HCT116 (cell line): Measurements from ENCODE around the gene SUGCT. TPM values are rescaled to one million over a fixed set of nuclear protein-coding genes. Genes with fewer than 3 reads are reported as not detected.

ENCODE experiments used
- ATAC-seq: fragments of 200-7000 bp; cut with Tn5 transposase; 2 replicates; pipeline ENCODE4 v1.9.1; 2020; ENCODE audit warnings: mild to moderate bottlenecking, moderate library complexity
- BruUV-seq: library from RNA; stranded (reverse); fragments of 400-500 nt; replicated peaks from 2 replicates; lab custom pipeline; 2021; lab: Mats Ljungman, UMichigan
- CTCF ChIA-PET: fragments of 300-600 bp; sonication (Branson Sonifier 250); formaldehyde crosslinking; loops from one replicate; lab custom pipeline; 2021; ENCODE audit warnings: antibody characterized with exemption; lab: Charles Lee
- POLR2A ChIA-PET: fragments of 300-600, 350-600 bp; sonication (Branson Sonifier 250); formaldehyde crosslinking; loops from one replicate; lab custom pipeline; 2021; ENCODE audit warnings: antibody characterized with exemption; lab: Charles Lee
- RAD21 ChIA-PET, 2 experiments: fragments of 300-600 bp; sonication (Branson Sonifier 250); formaldehyde crosslinking; loops; one replicate each; lab custom pipeline; 2023; ENCODE audit warnings: low total read pairs in 2 of 2; ENCODE audit not compliant: uncharacterized antibody in 2 of 2, unreplicated experiment in 2 of 2, low non-redundant PET in 1 of 2; lab: Charles Lee
- DNase-seq: peaks from one replicate; pipeline ENCODE4 v3.0.0-alpha.2; 2010; ENCODE audit warnings: low read depth, low spot score
- H2AFZ ChIP-seq: fragments of 200-600 bp; shearing (Covaris generic), sonication (generic); 2 replicates; pipeline ENCODE4 v1.6.1; 2017; ENCODE audit warnings: low read depth, mixed run types, mixed read lengths, antibody characterized with exemption, low read length; ENCODE audit not compliant: poor library complexity, severe bottlenecking
- H3K27ac ChIP-seq: 2 replicates; pipeline ENCODE4 v1.5.1; 2012; ENCODE audit warnings: low read depth, low read length
- H3K27me3 ChIP-seq: fragments of 200-600 bp; sonication (generic); 2 replicates; pipeline ENCODE4 v1.6.1; 2016; ENCODE audit warnings: mixed run types, low read length, mixed read lengths; ENCODE audit not compliant: insufficient read depth
- H3K36me3 ChIP-seq, 2 experiments: fragments of 200-500 bp in 1 of 2; fragments of 200-600 bp in 1 of 2; sonication (Bioruptor generic) in 1 of 2; sonication (generic) in 1 of 2; 2 replicates each; pipeline versions ENCODE4 v1.5.1 to v1.6.1; 2014 to 2016; ENCODE audit warnings: low read length in 2 of 2, inconsistent platforms in 1 of 2, mixed read lengths in 1 of 2, mixed run types in 1 of 2; ENCODE audit not compliant: insufficient read depth in 2 of 2, control insufficient read depth in 1 of 2
- H3K4me1 ChIP-seq, 2 experiments: fragments of 200-600 bp in 1 of 2; sonication (generic) in 1 of 2; 2 replicates each; pipeline versions ENCODE4 v1.5.1 to v1.6.1; 2012 to 2017; ENCODE audit warnings: low read length in 2 of 2, inconsistent platforms in 1 of 2, mild to moderate bottlenecking in 1 of 2, mixed read lengths in 1 of 2, mixed run types in 1 of 2, moderate library complexity in 1 of 2; ENCODE audit not compliant: insufficient read depth in 2 of 2, control insufficient read depth in 1 of 2
- H3K4me2 ChIP-seq: fragments of 200-600 bp; sonication (generic); 2 replicates; pipeline ENCODE4 v1.6.1; 2017; ENCODE audit warnings: mixed run types, low read length, mixed read lengths
- H3K4me3 ChIP-seq, 2 experiments: fragments of 200-600 bp in 1 of 2; sonication (generic) in 1 of 2; replicated peaks in 1 of 2; 2 replicates each; pipeline ENCODE4 v1.5.1; 2011 to 2016; ENCODE audit warnings: low read length in 2 of 2, control low read depth in 1 of 2, low read depth in 1 of 2, mild to moderate bottlenecking in 1 of 2, mixed read lengths in 1 of 2, mixed run types in 1 of 2
- H3K79me2 ChIP-seq: fragments of 200-600 bp; sonication (generic); 2 replicates; pipeline ENCODE4 v1.6.1; 2017; ENCODE audit warnings: mild to moderate bottlenecking, mixed run types, low read length, moderate library complexity, mixed read lengths; ENCODE audit not compliant: insufficient read depth
- H3K9ac ChIP-seq: fragments of 200-600 bp; sonication (generic); 2 replicates; pipeline ENCODE4 v1.6.1; 2016; ENCODE audit warnings: low read length, mixed read lengths
- H3K9me2 ChIP-seq: fragments of 200-600 bp; sonication (generic), shearing (Covaris generic); 2 replicates; pipeline ENCODE4 v1.6.1; 2017; ENCODE audit warnings: mixed run types, mild to moderate bottlenecking, moderate library complexity; ENCODE audit not compliant: insufficient read depth
- H3K9me3 ChIP-seq, 2 experiments: fragments of 200-500 bp in 1 of 2; fragments of 200-600 bp in 1 of 2; sonication (Bioruptor generic) in 1 of 2; sonication (generic) in 1 of 2; 2 replicates each; pipeline ENCODE4 v1.6.1; 2014 to 2017; ENCODE audit warnings: low read length in 2 of 2, mixed read lengths in 2 of 2, inconsistent platforms in 1 of 2, low read depth in 1 of 2, mild to moderate bottlenecking in 1 of 2, mixed run types in 1 of 2, moderate library complexity in 1 of 2; ENCODE audit not compliant: control insufficient read depth in 1 of 2, insufficient read depth in 1 of 2
- H4K20me1 ChIP-seq: fragments of 200-600 bp; sonication (generic), shearing (Covaris generic); 2 replicates; pipeline ENCODE4 v1.6.1; 2017; ENCODE audit warnings: mixed run types, mild to moderate bottlenecking, moderate library complexity; ENCODE audit not compliant: insufficient read depth
- CTCF ChIP-seq, 3 experiments: fragments of 200-600 bp in 1 of 3; sonication (generic) in 1 of 3; IDR thresholded peaks in 2 of 3; conservative IDR thresholded peaks in 1 of 3; 2 replicates each; pipeline ENCODE4 v1.5.1; 2012 to 2017; ENCODE audit warnings: low read depth in 2 of 3, low read length in 2 of 3, antibody characterized with exemption in 1 of 3, borderline replicate concordance in 1 of 3, control low read depth in 1 of 3, mild to moderate bottlenecking in 1 of 3, mixed read lengths in 1 of 3, mixed run types in 1 of 3, moderate library complexity in 1 of 3; ENCODE audit not compliant: insufficient read depth in 1 of 3
- ELF1 ChIP-seq: IDR thresholded peaks from 2 replicates; pipeline ENCODE4 v1.6.1; 2012; ENCODE audit warnings: low read depth, borderline replicate concordance
- FOSL1 ChIP-seq: IDR thresholded peaks from 2 replicates; pipeline ENCODE4 v1.6.1; 2012; ENCODE audit warnings: low read depth
- JUND ChIP-seq: IDR thresholded peaks from 2 replicates; pipeline ENCODE4 v1.6.1; 2012
- MAX ChIP-seq: IDR thresholded peaks from 2 replicates; pipeline ENCODE4 v1.6.1; 2012
- POLR2A ChIP-seq: IDR thresholded peaks from 2 replicates; pipeline ENCODE4 v1.7.0; 2011; ENCODE audit warnings: borderline replicate concordance; ENCODE audit not compliant: insufficient read depth, insufficient read length; ENCODE audit errors: extremely low read depth
- POLR2AphosphoS5 ChIP-seq: IDR thresholded peaks from 2 replicates; pipeline ENCODE4 v1.6.1; 2011; ENCODE audit warnings: mild to moderate bottlenecking, low read depth, low read length, moderate library complexity
- SP1 ChIP-seq: IDR thresholded peaks from 2 replicates; pipeline ENCODE4 v1.6.1; 2012; ENCODE audit warnings: low read depth
- TCF7L2 ChIP-seq: IDR thresholded peaks from 2 replicates; pipeline ENCODE4 v1.7.0; 2011; ENCODE audit warnings: borderline replicate concordance, inconsistent platforms; ENCODE audit not compliant: insufficient read depth, insufficient read length; ENCODE audit errors: extremely low read depth
- ZFX ChIP-seq: fragments of 450-650 bp; IDR thresholded peaks from 2 replicates; pipeline ENCODE4 v1.6.1; 2017
- ZNF274 ChIP-seq: fragments of 200-500 bp; sonication (Bioruptor generic); IDR thresholded peaks from 2 replicates; pipeline ENCODE4 v1.6.1; 2014; ENCODE audit warnings: mild to moderate bottlenecking, low read depth, low read length, inconsistent platforms
- intact Hi-C: fragments of 100-400 bp; cut with micrococcal nuclease; formaldehyde crosslinking; loops from 2 replicates; pipeline ENCODE4 v1.10.0; 2022
- total RNA-seq: library from RNA; stranded (reverse); gene quantifications from one replicate; pipeline ENCODE4 v1.2.1, GENCODE V29; 2021; ENCODE audit not compliant: unreplicated experiment

The SUGCT gene
- total RNA-seq, 1 experiment from 2014 or later: 4.4 TPM

- H3K9me2 ChIP-seq: no peaks in the 10 kb centered on the region
- intact Hi-C loops: no loop called here
- no peak for TF ChIP-seq ELF1
- no peak overlapping the region for H2AFZ ChIP-seq
- H3K27me3 ChIP-seq: no peaks in the 10 kb centered on the region
- H3K36me3 ChIP-seq: no peaks in the 10 kb centered on the region
- H3K9ac ChIP-seq: no peak overlapping the region
- ATAC-seq (no peak), DNase-seq (no peak)
- ChIA-PET POLR2A (no interaction called here), CTCF (no interaction called here), RAD21 (no interaction called here)
- no peaks in the 10 kb centered on the region for H3K79me2 ChIP-seq
- H3K4me1 ChIP-seq: no peaks in the 10 kb centered on the region
- no peak overlapping the region for H3K4me3 ChIP-seq
- H4K20me1 ChIP-seq: no peaks in the 10 kb centered on the region
- BruUV-seq: no TSS peak
- no peak overlapping the region for H3K4me2 ChIP-seq
- H3K27ac ChIP-seq: no peak overlapping the region
- no peaks in the 10 kb centered on the region for H3K9me3 ChIP-seq
Observed at GRCh38 chr7:40610461-40610860, 475.7 kb downstream of the SUGCT start.

GRCh38 chr7:40611095-40611871 lies 476.5 kb downstream of the SUGCT start:
- ATAC-seq: no peak
- ChIA-PET POLR2A (no interaction called here), CTCF (no interaction called here), RAD21 (no interaction called here)
- no peak overlapping the region for H3K27ac ChIP-seq
- H4K20me1 ChIP-seq: no peaks in the 10 kb centered on the region
- no peak overlapping the region for H3K9ac ChIP-seq
- TF ChIP-seq ZNF274 (no peak), MAX (no peak), CTCF (IDR thresholded peaks at IDR 0.05 in 2 of 3, conservative IDR thresholded peaks at IDR 0.05 in 1 of 3; ENCODE audit: borderline replicate concordance in 1 of 3, insufficient read depth in 1 of 3, low read depth in 2 of 3, low read length in 2 of 3) (no peak), JUND (no peak), ZFX (no peak), POLR2AphosphoS5 (no peak), FOSL1 (no peak), SP1 (no peak), POLR2A (no peak), TCF7L2 (no peak)
- H3K4me3 ChIP-seq: no peak overlapping the region
- no peaks in the 10 kb centered on the region for H3K79me2 ChIP-seq
- H3K27me3 ChIP-seq: no peaks in the 10 kb centered on the region
- H3K36me3 ChIP-seq: no peaks in the 10 kb centered on the region
- H3K4me1 ChIP-seq: no peaks in the 10 kb centered on the region
- intact Hi-C loops: no loop called here
- H3K4me2 ChIP-seq: no peak overlapping the region
- DNase-seq: no peak
- no peaks in the 10 kb centered on the region for H3K9me2 ChIP-seq
- no peak overlapping the region for H2AFZ ChIP-seq
- no peaks in the 10 kb centered on the region for H3K9me3 ChIP-seq
- no TSS peak for BruUV-seq
